ENCODE results near the gene HOTAIR.

HOTAIR gene

DNA sequence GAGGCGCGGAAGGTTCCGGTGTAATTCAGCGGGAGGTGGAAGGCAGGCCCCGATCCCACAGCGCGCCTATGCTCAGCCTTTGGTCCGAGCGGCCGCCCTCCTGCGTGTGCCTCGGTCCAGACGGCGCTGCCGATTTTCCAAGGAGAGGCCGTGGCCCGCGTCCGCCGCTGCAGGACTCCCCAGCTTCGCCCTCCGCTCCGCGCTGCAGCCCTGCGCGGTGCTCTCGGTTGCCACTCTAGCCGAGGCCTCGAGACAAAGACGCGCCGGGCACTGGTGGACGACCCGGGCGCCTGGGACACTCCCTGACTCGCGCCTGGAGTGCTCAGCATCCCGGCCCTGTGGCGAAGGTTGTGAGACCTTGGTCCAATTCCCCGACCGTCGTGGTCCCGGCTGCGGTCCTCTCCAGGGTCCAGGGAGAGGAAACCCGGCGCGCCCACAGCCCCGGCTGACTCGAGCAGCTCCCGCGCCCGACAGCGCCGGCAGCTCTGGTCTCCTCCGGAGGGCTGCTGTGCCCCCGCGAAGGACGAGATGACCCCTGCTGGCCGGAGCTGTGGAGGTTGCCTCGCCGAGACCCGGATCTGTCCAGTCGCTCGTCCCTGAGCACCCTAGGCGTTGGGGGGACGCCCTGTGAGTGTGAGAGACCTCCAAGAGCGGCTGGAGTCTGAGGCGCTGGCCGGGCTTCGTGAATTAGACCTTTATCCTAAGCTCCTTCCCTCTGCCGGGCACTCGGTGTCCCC lies 13.6 kb downstream of the HOTAIR start:
- DNase-seq (ENCODE audit: low spot score) = no peak

DNA sequence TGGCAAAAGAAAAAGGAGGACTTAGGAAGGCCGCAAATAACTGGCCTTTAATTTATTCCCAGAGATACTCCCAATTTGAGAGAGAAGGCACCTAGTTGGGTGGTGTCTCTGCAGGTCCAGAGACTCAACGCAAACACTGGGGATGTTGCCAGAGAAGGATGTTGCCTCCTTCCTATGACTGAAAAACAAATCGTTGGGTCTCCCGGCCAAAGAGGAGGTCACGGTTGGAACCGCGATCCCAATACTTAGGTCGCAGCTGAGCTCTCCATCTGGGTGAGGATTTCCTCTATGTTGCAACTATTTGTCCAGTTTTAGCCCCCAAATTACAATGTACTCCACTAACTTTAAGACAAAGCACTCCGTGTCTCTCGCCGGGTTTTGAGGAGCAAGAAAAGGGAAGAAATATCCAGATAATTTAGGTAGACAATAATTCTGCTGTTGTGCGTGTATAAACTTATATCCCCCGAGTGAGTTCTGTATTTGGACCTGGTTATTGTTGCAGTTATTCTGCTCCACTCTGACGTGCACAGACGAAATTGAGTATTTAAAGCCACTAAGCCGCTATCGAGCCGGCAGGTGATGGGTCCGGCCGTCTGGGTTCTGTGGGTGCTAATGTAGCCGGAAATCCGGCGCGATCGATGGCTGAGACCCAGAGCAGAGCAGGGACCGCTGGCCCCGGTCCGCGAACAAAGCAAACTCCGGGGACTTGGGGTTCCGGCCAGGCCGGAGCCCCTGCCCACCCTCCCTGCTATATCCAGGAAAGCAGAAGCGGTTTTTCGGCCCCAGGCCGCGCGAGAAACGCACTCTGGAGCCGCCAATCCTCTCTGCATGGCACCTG lies 14.3 kb downstream of the HOTAIR start:
- DNase-seq (ENCODE audit: low spot score) = no peak

DNA sequence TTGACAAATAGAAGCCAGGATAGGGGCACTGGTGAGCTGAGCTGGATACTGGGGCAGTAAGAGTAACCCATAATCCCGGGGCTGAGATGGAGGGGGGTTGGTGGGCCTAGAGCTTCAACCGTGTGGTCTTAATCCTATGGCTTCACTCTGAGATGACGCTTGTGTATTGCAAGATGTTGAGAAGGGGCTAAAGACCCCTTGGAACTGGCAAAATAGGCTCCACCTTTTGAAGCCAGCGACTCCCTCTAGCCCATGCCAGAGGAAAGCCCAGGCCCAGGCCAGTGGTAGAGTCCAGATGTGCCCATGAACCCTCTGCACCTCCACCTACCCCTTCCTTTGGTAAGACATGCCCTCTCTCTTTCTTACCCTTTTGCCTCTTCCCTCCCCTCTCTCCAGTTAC lies 15.4 kb downstream of the HOTAIR start:
- no peak for DNase-seq (ENCODE audit: low spot score)

DNA sequence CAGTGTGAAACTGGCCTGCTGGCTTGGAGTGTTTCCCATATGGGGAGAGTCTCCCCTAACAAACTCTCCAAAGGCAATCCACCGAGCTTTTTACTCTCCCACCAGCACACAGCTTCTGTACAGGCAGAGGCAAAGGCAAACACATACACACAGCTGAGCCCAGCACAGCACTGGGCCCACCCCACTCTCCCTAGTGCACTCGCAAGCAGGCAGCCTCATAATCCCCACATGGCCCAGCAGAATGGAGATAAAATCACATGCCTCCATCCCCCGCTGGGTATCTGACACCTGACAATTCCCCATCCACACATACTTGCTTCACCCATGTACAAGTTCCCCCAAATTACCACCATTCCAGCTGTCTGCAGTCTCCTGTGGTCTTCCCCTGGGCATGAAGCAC lies 16.6 kb downstream of the HOTAIR start:
- no peak for DNase-seq (ENCODE audit: low spot score)

DNA sequence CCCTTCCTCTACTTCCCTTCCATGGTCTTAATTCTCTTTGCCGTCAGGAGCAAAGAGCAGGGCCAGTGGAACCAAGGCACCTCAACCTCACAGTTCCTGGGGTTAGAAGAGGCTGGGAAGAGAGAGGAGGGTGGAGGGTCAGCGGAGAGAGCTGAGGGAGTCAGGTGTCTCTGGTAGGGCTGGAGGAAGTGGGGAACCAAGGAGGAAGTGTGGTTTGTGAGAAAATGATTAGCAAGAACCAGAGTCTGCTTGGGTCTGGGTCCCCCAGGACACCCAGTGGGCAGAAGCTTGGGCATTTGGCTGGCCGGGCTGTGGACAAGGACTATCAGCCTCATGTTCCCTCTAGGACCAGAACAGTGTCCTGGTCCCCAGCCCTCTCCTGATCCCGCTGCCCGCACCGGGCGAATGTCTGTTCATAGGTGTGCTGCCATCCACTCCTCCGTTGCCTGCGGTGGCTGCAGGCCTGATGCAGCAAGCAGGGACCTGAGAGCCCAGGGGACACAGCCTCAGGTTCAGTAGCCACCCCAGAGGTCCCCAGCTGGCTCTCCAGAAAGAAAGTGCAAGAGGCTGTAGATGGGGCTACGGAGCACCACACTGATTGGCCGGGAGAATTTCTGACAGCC lies 17.7 kb downstream of the HOTAIR start:
- DNase-seq (ENCODE audit: low spot score) = no peak

DNA sequence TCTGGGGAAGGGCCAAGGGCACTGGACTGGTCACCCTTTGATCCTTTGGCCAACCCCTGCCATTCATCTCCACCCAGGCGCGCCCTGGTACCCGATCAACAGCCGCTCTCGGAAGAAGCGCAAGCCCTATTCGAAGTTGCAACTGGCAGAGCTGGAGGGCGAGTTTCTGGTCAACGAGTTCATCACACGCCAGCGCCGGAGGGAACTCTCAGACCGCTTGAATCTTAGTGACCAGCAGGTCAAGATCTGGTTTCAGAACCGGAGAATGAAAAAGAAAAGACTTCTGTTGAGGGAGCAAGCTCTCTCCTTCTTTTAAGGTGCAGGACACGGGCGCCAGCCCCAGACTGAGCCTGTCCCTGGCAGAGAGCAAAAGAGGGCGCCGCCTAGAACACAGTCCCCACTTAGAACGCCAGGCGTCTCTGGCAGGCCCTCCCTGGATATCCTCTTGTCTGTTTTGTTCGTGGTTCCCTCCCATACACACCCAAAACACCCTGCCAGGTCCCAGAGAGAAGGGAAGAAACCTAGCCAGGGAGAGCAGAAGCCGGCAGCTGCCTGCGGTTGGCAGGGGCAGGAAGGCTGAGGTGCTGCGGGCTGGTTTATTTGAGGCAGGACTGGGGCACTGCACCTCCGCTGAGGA lies 18.4 kb downstream of the HOTAIR start:
- no peak for DNase-seq (ENCODE audit: low spot score)

DNA sequence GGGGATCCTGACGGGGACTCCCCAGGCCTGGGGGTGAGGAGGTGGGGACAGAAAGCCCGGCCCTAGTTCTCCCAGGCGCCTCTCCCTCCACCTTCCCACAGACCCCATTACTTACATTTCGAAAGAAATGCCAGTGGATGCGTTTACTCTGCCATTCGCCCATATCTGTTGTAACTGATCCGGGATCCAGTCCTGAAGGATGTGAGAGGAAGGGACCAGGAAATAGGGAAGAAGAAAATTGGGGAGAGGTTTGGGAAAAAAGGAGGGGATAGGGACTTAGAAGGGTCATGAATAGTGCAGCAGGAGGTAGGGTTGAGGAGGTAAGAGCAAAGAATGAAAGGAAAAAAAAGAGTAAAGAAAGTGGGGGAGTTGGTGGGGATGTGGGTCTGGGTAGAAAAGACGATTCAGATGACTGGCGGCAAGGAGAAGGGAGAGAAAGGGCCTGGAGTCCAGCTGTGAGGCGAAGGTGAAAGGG lies 18.9 kb downstream of the HOTAIR start:
- DNase-seq (ENCODE audit: low spot score) = no peak

DNA sequence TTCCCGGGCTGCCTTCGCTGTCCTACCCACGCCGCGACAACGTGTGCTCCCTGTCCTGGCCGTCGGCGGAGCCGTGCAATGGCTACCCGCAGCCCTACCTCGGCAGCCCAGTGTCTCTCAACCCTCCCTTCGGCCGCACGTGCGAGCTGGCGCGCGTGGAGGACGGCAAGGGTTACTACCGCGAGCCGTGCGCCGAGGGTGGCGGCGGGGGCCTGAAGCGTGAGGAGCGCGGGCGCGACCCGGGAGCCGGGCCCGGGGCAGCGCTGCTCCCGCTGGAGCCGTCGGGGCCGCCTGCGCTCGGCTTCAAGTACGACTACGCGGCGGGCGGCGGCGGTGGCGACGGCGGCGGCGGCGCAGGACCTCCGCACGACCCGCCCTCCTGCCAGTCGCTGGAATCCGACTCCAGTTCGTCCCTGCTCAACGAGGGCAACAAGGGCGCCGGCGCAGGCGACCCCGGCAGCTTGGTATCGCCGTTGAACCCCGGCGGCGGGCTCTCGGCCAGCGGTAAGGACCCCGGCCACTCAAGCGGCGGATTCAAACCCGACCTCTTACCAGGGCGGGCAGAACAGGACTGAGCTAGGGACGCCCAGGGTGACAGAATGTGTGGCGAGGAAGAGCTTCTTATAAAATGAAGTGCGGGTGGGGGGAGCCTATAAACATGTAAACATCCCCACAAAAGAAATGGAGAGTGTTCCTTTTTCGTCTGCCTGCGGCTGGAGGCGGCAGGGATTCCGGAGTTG lies 19.5 kb downstream of the HOTAIR start:
- no peak for DNase-seq (ENCODE audit: low spot score)

DNA sequence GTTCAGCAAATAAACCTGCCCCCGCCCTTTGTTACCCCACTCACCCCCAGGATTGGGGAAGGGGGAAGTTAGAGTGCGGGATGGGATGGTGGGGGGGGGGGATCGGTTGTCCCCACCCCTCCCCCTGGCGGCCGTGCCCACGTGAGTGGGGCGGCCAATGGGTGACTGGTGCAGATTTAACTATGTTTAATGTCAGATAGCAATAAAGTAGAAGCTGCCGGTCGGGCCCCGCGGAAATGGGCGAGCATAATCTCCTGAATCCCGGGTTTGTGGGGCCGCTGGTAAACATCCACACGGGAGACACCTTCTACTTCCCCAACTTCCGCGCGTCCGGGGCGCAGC lies 20.1 kb downstream of the HOTAIR start, which contains the start of gene HOXC12:
HOXC12 (plus strand) TSS at position 210 of the 342 bp plus-strand sequence; CDS start at position 237, 27 bp downstream.
- DNase-seq (ENCODE audit: low spot score) = no peak

DNA sequence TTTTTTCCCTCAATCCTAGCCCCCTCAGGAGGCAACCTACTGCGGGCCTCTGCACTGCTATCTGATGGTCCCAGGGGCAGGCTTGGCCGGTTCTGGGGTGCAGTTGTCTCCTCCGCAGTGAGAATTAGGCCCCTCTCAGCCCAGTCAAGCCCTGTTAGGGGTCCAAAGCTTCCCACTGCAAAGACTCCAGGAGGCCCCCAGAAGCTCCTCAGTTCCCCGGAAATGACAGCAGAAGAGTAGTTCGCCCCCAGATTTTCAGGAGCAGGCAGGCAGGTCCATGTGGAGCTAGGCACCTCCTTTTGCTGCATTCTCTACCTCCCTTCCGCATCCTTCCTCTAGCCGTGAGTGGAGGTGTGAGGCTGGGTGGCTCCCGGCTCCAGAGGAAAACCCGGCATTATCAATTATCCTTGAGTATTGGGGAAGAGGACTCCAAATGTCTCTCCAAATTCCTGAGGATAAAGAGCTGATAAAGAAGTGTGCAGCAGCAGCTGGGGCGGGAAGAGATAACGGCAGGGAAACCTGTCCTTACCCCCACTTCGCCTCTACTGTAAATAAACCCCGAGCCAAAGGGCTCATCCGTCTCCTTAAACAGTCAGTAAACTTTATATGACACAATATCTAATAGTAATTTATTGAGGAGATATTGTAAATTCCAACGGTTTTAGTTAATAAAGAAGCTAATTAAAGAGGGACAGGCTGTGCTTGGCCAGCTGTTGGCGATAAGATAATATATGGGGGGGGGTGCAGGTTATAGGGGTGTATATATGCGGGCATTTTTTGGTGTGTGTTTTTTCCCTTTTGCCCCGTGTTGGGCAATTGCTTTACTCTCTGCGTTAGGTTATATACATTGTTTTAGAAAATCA lies 20.7 kb downstream of the HOTAIR start:
- no peak for DNase-seq (ENCODE audit: low spot score)

DNA sequence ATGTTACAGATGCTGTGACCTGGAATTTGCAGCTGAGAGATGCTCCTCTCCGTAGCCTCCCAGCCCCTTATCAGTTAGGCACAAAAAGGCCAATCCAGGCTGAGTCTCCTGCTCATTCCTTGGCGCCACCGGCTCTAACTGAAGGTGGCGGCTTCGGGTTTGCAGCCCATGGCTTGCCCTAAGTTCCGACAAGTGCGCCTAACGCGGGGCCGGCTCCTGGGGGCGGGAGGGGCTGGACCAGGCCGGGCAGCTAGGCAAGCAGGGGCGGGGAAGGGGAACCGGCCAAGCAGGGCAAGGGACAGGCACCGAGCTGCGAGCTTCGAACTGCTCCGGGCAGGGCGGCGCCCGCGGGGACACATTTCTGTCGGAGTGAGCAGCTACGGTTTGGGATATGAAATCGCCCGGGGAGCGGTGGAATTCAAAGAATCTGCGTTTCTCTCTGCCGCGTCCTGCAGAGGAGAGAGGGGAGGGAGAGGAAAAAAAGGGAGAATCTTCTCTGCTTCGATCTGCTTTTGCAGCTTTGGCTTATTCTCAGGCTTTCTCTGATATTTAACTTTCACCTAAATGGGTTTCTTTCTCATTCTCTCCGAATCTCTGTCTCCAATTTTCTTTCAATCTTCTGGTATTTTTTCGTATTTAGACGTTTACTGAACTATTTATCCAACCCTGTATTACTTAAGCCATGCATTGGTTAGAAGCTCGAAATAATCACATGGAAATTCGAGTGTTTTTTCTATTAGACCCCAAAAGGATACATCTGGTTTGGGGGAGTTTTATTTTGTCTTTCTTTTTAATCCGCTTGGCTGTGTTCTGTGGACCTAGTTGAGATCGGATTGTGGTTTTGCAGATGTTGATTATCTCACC lies 21.7 kb downstream of the HOTAIR start:
- no peak for DNase-seq (ENCODE audit: low spot score)

DNA sequence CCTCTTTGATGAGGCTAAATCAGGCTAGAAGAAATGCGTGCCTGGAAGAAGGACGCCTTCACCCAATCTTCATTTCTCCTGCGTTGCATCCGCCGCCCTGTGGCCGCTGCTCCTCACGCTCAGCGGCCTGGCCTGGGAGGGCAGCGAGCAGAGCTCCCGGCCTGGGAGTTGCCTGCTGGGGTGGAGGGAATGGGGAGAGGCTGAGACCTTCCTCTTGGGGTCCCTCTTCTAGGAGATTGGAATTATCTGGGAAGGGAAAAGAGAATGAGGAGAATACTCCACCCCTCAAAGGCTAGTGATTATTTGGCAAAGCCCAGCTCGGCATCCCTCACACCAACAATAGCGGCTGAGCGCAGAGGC lies 22.4 kb downstream of the HOTAIR start:
- DNase-seq (ENCODE audit: low spot score) = no peak

DNA sequence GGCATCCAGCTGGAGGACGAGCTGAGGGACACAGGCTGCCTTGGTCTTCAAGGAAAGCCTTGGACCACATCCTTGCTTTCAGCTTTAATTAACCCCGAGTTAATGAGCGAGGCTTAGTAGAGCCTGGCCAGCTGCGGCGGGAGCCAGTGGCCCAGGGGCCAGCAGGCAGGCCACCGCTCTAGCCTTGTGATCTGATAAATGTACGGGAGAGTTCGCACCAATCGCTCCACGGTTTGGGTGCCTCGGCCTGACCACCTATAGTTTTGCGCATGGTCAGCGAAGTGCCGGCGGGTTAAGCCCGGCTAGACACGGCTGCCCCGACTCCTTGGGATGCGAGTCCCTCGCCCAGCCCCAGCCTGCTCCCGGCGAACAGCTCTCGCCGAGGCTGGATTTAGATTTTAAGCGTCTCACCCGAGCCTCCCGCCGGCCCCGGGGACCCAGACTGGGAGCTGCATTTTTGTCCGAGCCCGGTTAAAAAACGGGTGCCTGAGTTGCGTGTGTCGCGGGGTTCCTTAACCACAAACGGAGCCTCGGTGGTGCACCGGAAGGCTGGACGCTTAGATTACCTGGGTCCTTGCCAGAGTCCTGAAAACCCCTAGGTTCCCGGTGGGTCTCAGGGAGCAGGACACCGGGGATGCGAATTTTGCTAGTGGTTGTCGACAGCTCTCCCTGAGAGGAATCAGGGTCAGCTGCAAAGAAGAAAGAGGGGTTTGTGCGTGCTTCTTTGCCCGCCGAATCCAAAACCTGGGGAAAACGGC lies 23.0 kb downstream of the HOTAIR start:
- DNase-seq (ENCODE audit: low spot score) = no peak

DNA sequence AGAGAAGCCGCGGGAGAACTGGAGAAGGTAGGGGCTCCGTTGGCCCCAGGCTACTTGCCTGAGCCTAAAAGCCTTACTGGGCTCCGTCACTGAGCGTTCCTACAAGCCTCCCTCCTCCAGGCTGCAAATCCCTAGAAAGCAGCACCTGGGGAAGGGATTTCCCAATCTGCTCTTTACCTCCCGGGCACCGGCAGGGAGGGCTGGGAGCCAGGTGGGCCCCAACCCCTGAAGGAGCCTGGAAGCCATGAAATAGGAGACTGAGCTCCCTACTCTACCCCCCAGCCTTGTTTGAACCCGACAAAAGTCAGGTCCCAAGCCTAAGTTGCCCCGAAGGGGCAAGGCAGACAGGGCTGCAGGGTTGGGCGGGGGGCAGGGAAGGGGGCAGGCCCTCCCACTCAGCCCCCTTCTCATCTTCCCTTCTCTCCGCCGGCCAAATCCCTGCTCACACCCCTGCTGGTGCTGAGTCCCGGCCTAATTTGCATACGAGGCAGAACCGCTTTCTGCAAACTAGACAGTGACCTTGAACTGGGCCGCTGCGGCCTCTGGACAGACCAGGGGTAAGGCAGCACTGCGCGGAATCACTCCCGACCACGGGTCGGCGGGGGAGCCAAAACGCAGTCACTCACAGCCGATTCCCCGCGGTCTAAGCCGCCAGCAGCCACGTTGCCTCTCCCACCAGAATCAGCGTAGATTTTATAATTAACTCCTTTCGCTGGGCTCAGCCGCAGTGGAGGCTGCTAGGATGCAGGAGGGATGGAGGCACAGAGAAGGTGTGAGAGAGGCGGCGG lies 23.8 kb downstream of the HOTAIR start:
- no peak for DNase-seq (ENCODE audit: low spot score)

DNA sequence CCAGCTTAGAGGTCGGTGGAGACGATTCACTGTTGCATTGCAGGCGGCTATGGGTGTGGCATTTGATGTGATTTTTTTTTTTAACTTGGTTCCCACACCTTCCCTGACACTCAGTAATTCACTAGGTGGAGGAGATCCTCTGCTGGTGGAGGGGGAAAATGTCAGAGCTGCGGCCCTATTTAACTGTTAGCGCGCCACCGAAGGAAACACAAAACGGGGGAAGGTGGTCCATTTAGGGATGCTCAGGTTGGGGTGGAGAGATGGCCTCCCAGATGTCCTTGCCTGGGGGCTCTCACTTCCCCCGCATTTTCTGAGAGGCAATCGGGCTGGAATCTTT lies 24.3 kb downstream of the HOTAIR start:
- DNase-seq (ENCODE audit: low spot score) = no peak

DNA sequence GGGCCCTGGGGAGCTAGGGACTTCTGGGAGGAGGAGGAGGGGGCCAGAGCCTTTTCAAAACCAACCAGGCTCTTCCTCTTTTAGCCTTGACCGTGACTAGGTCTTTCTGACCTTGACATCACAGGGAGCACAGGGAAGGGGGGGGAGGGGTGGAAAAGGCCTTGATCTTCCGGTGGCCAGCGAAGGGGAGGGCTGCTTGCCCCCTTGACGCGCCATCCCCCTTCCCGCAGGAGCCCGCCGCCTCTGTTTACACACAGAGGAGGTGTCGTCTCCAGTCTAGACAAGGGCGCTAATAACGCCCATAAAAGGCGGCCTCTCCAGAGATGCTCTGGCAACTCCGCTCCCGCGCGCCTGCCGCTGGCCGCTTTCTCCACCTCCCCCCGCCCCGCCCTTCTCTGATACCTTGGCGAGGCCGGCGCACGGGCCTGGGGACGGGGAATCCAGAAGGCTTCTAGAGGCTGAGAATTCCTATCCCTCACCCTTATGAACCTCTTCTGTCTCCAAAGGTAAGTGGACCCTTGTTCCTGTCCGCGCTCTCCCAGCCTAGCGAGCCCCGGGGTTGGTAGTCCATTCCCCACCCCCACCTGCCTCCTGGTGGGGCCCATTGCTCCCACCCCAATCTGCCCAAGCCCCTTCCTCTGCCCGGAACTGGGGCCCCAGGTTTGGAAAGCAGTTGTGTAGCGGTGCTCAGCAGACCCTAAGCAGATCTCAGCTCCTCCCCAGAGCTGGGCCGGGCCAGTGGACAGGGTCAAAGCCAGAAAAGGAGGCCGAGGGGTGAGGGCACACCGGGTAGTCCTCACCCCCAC lies 24.9 kb downstream of the HOTAIR start:
- no peak for DNase-seq (ENCODE audit: low spot score)

Data from globus pallidus (tissue), 1 donor.